ENCODE measurements around the gene KNTC1.
"Not testable (repeated sequence)": the region's sequence is repeated elsewhere in the genome, so short reads cannot be mapped to it uniquely, and the experiment has no call there.

KNTC1 gene, protein sequence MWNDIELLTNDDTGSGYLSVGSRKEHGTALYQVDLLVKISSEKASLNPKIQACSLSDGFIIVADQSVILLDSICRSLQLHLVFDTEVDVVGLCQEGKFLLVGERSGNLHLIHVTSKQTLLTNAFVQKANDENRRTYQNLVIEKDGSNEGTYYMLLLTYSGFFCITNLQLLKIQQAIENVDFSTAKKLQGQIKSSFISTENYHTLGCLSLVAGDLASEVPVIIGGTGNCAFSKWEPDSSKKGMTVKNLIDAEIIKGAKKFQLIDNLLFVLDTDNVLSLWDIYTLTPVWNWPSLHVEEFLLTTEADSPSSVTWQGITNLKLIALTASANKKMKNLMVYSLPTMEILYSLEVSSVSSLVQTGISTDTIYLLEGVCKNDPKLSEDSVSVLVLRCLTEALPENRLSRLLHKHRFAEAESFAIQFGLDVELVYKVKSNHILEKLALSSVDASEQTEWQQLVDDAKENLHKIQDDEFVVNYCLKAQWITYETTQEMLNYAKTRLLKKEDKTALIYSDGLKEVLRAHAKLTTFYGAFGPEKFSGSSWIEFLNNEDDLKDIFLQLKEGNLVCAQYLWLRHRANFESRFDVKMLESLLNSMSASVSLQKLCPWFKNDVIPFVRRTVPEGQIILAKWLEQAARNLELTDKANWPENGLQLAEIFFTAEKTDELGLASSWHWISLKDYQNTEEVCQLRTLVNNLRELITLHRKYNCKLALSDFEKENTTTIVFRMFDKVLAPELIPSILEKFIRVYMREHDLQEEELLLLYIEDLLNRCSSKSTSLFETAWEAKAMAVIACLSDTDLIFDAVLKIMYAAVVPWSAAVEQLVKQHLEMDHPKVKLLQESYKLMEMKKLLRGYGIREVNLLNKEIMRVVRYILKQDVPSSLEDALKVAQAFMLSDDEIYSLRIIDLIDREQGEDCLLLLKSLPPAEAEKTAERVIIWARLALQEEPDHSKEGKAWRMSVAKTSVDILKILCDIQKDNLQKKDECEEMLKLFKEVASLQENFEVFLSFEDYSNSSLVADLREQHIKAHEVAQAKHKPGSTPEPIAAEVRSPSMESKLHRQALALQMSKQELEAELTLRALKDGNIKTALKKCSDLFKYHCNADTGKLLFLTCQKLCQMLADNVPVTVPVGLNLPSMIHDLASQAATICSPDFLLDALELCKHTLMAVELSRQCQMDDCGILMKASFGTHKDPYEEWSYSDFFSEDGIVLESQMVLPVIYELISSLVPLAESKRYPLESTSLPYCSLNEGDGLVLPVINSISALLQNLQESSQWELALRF (N-terminal part only)
- total RNA-seq = 63.8 to 74.6 reads per million in 2 experiments

DNA sequence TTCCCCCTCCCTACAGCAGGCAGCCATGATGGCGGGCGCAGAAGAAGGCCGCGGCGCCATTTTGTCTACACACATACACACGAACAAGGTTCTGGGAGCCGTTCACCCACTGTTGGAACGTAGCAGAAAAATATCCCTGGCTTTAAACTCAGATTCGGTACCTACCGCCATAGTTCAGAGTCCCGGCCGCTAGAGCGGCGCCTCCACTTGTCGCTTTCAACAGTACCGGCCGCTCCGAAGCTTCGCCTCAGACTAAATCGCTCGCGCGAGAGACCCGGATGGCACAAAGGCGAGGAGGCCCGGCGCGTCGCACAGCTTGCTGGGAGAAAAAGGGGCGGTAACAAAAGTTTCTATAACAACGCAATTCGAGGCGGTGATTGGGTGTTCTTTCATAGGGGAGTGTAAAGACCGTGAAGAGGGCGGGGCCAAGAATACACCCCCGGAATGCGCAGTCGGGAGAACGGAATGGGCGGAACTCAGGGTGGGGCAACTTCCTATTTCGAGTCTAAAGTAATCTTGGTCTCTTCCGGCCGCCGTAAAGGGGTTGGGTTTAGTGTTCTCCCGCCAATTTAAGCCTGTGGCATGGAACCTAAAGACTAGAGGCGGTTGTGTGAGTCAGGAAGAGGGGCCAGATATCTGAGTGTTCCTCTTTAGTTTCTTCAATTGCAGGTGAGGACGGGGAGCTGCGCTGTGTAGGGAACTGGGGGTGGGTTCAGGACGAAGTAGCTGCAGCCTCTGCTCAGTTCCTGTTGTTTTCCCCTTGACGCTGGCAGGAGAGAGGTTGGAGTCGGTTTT lies at the start of gene KNTC1, which contains the start of gene RSRC2:
TSS of gene KNTC1 (plus strand) at position 567 of the 795 bp plus-strand sequence. CDS start 2,815 bp downstream, outside the sequence.
TSS of gene RSRC2 (minus strand) at position 254 of the 795 bp plus-strand sequence. CDS start at position 171, 83 bp downstream.
- DNase-seq (ENCODE audit: low read depth) = peak; percentile 98

DNA sequence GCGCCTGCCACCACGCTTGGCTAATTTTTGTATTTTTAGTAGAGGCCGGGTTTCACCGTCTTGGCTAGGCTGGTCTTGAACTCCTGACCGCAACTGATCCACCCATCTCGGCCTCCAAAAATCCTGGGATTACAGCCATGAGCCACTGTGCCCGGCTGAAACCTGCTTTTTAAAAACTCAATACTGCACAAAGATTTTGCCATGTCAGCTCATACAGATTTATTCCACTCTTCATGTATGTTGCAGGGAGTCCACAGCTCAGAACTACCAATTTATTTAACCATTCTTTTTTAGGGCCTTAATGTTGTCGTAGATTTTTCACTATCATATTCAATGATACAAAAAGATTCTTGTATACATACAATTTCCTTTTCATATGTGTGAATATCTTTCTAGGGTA lies 46.3 kb upstream of the KNTC1 start:
- no peak for DNase-seq (ENCODE audit: low read depth)

DNA sequence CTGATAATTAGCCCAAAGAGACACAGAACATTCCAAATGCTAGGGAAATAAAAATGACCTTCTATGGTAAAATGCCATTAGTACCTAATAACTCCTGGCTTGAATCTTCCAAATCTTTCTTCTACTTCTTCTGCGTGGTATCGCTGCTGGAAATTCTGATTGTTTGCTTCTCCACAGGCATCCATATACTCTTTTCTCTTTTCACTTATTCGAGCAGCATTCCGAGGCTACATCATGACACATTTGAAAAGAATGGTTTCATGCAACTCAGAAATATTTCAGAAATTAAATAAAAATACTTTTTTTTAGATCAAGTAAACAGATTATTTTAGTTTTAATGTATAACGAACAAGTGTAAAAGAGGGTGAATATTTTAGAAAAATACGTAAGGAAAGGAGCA lies 45.2 kb upstream of the KNTC1 start:
- no peak for DNase-seq (ENCODE audit: low read depth)

DNA sequence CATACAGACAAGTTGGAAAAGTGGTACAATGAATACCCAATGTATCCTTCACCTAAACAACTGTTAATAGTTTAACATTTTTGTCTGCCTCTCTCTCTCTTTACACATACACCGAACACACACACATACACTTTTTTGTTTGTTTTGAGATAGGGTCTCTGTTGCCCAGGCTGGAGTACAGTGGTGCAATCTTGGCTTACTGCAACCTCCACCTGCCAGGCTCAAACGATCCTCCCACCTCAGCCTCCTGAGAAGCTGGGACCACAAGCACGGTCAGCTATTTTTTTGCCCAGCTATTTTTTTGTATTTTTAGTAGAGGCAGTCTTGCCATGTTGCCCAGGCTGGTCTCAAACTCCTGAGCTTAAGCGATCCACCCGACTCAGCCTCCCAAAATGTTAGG lies 43.1 kb upstream of the KNTC1 start:
- DNase-seq (ENCODE audit: low read depth) = no peak

DNA sequence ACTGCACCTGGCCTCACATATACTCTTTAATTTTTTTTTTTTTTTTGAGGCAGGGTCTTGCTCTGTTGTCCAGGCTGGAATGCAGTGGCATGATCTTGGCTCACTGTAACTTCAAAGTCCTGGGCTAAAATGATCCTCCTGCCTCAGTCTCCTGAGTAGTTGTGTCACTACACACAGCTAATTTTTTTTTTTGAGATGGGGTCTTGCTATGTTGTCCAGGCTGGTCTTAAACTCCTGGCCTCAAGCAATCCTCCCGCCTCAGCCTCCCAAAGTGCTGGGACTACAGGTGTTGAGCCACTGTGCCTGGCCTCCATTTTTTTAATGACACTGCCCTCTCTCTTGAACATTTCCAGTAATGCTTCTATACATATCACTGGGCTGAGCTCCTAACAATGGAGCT lies 42.7 kb upstream of the KNTC1 start:
- not testable (repeated sequence) for DNase-seq (ENCODE audit: low read depth)

DNA sequence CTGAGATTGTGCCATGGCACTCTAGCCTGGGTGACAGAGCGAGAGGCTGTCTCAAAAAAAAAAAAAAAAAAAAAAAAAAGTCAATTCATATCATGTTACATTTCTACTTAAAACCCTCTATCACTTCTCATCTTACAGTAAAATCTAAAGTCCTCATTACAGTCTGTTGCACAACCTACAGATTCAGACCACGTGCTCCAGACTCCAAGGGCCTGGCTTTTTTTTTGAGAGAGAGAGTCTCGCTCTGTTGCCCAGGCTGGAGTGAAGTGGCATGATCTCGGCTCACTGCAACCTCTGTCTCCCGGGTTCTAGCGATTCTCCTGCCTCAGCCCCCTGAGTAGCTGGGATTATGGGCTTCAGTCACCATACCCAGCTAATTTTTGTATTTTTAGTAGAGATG lies 40.7 kb upstream of the KNTC1 start:
- not testable (repeated sequence) for DNase-seq (ENCODE audit: low read depth)

DNA sequence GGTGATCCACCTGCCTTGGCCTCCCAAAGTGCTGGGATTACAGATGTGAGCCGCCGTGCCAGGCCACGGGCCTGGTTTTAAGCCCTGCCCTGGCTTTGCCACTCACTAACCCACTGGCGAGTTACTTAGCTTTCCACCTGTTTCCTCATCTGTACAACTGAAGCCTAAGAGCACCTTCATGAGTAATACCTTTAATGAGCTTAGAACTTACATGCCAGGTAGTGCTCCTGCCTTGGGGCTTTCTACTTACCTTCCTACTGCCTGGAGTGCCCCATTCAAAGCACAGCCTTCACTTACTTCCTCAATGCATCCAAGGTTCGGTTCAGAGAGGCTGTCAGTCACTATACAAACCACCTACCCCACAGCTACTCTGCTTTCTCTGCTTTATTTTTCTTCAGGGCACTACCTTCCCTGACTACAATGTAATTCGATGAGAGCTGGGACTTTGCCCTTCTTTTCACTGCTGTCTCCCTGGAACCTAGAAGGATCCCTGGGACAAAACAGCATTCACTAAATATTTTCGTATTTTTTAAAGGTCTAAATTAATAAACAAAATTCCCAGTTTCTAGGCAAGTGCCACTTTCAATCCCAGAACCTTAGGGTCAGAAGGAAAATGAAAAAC lies 40.1 kb upstream of the KNTC1 start:
- no peak for DNase-seq (ENCODE audit: low read depth)

DNA sequence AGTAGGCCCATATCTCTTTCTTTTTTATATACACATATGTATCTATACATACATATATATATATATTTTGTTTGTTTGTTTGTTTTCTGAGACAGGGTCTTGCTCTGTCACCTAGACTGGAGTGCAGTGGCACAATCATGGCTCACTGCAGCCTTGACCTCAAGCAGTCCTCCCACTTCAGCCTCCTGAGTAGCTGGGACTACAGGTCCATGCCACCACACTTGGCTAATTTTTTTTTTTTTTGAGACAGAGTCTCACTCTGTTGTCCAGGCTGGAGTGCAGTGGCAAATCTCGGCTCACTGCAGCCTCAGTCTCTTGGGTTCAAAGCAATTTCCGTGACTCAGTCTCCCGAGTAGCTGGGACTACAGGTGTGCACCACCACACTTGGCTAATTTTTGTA lies 39.2 kb upstream of the KNTC1 start:
- not testable (repeated sequence) for DNase-seq (ENCODE audit: low read depth)

DNA sequence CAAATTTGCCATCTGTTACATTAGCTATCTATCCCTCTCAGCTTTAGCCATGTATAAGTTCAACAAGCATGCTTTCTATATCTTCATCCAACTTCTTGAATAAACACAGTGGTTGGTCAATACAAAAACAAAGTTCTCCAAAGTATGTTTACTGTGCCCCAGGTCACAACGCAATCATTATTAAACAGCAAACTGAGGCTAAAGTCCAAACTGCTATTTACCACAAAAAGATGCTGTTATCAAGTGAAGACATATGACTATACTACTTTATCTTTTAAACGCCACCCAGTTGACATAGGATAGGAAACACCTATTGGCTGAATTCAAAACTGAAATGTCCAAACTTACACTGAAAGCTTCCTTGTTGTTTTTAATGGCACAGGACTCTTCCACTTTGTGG lies 38.0 kb upstream of the KNTC1 start:
- no peak for DNase-seq (ENCODE audit: low read depth)

DNA sequence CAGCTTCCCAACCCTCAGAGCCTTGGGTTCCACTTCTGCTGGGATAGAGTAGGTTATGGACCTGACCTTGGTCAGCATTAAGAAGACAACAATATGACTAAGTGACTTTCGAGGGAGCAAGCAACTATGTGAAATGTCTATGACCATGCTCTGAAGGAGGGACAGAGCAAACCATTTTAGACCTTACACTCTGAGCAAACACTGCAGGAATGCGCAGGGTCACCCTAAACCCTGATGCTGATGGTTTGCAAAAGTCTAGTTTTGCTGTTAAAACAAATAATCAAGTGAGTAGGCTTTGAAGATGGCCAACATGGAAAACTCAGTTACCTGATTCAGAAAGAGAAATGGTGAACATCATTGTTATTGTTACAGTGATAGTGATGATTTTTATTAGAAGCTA lies 35.1 kb upstream of the KNTC1 start:
- DNase-seq (ENCODE audit: low read depth) = no peak

DNA sequence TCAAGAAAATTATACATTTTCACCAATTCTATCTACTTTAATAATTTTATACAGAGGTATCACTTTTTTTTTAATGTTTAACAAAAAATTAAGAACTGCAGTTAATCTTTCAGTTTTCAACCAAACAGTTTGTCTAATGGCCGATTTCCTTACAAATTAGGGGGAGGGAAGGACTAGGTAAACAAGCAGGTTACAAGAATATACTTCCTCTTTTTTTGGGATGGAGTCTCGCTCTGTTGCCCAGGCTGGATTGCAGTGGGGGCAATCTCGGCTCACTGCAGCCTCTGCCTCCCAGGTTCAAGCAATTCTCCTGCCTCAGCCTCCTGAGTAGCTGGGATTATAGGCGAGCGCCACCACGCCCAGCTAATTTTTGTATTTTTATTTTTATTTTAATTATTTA lies 33.8 kb upstream of the KNTC1 start:
- DNase-seq (ENCODE audit: low read depth) = not testable (repeated sequence)

DNA sequence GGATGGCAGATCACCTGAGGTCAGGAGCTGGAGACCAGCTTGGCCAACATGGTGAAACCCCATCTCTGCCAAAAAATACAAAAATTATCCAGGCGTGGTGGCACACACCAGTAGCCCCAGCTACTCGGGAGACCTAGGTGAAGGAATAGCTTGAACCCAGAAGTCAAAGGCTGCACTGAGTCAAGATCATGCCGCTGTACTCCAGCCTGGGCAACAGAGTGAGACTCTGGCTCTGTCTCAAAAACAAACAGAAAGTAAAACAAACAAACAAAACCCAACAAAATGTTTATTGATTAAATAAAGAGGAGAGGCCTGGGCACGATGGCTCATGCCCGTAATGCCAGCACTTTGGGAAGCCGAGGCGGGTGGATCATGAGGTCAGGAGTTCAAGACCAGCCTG lies 31.8 kb upstream of the KNTC1 start:
- no peak for DNase-seq (ENCODE audit: low read depth)

DNA sequence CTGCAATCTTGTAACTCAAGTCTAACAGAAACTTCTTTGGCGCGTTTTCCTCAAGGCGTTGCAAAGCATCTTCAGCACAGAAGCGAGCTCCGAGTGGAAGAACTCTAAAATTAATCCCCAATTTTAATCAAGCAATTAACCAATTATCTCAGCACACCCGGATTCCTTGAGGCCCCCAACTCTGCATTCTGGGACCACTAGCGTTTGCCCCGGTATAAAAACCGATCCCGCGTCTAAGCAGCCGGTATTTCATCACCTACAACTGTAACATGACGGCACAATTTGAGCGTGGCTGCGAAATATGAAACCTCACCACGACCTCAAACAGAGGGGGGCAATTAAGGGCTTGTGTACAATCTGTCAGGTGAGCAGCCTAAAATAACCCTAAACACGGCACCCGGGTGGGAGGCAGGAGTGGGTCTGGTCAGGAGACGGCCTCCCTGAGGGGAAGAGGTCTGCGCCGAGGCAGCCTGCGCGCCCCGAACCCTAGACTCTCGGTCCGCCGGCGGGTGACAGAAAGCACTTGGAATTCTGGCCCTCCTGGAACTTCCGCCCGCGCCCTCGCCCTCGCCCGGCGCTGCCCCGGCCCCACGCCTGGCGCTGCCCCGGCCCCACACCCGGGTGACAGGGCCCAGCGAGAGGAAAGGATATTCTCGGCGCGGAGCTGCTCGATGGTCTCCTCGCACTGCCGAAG lies 26.9 kb upstream of the KNTC1 start:
- DNase-seq (ENCODE audit: low read depth) = peak; percentile 10

DNA sequence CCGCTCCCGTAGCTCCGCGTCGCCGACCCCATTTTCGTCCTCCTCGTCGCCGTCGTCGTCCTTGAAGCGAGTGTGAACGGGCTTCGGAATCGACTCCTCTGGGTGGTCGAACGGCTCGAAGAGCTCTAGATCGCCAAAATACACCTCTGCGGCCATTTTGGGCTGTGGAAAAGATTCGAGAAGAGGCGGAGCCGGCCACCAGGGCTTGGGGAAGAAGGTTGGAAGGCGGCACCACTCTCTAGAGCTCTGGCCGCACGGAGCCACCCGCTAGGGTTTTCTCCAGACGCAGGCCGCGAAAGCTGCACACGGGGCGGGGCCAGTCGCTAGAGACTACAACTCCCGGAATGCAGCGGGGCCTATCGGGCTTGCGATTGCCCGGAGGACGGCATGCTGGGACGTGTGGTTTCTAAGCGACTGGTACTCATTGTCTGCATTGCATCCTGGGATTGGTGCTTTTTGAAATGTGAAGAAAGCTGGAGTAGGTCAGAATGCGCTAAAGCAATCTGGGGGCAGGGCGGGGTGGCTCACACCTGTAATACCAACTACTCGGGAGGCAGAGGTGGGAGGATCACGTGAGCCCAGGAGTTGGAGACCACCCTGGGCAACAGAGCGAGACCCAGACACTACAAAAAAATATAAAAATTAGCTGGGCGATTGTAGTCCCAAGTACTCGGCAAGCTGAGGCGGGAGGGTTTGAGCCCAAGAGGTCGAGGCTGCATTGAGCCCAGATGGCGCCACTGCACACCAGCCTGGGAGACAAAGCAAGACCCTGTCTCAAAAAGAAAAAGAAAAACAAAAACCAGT lies 26.2 kb upstream of the KNTC1 start, which contains the start of gene ZCCHC8:
TSS of gene ZCCHC8 (minus strand) at position 248 of the 804 bp plus-strand sequence. CDS start at position 156, 92 bp downstream.
- DNase-seq (ENCODE audit: low read depth) = peak; percentile 95

DNA sequence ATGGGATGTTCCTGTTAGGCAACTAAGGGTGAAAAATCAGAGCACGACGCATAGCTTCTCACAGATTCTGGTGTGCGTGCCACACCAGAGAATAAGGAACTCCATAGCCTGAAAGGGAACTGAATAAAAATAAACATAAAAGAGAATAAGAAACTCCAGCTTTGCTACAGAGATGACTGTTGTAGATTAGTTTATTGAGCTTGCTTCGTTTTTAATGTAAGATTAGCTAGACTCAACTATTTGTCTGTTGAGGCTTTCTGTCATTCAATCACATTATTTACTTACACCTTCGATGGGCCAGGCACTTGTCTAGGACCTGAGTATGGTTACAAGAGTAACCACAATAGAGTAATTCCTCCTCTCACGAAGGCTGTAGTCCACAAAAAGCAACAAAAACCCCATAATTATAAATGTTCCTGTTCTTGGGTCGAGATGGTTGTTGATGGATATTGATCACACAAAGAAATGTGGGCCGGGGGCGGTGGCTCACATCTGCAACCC lies 25.5 kb upstream of the KNTC1 start:
- no peak for DNase-seq (ENCODE audit: low read depth)

DNA sequence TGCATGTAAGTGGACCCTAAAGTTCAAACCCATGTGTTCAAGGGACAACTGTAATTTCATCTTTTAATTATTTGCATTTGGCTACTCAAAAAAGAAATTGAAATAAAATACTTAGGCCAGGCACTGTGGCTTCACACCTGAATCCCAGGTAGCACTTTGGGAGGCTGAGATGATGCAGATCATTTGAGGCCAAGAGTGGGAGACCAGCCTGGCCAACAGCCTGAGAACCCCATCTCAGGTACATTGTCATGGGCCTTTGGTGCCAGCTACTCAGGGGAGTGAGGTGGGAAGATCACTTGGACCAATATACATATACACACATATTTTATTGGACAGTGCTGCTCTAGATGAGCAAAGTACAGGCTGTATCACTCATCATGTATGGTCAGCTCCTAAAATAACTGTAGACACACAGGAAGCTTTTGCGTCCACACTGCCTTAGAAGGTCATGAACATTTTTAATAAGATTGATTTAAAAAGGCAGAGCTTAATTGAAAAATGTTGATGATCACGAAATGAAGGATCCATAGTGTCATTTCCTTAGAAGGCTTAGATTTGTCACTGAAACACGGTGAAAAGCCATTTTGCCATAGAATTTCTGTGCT lies 23.8 kb upstream of the KNTC1 start:
- DNase-seq (ENCODE audit: low read depth) = no peak

DNA sequence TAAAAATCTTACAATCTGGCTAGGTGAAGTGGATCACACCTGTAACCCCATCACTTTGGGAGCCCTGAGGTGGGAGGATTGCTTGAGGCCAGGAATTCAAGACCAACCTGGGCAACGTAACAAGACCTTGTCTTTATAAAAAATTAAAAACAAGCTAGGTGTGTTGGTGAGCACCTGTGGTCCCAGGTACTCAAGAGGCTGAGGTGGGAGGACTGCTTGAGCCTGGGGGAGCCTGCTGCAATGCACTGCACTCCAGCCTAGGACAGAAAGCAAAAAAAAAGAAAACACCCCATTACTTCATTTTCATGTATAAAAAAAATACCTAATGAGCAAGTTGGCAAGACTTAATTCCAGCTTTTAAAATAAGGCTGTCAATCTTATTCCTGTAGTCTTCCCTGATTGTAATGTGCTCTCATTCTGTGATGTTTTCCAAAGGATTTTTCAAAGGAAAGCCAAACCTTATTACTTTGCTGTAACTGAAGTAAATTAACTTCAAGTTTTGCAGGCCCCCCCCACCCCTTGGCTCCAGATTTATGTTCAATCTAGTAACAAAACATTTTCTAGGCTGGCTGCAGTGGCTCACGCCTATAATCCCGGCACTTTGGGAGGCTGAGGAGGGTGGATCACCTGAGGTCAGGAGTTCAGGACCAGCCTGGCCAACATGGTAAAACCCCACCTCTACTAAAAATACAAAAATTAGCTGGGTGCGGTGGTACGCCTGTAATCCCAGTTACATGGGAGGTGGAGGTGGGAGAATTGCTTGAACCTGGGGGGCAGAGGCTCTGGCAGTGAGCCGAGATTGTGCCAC lies 23.1 kb upstream of the KNTC1 start:
- DNase-seq (ENCODE audit: low read depth) = no peak
